ENCODE results near the gene PPARGC1A.

The PPARGC1A gene

GRCh38 chr4:23878246-23878891 is 11.5 kb downstream of the PPARGC1A start:
- no peak for DNase-seq

DNA sequence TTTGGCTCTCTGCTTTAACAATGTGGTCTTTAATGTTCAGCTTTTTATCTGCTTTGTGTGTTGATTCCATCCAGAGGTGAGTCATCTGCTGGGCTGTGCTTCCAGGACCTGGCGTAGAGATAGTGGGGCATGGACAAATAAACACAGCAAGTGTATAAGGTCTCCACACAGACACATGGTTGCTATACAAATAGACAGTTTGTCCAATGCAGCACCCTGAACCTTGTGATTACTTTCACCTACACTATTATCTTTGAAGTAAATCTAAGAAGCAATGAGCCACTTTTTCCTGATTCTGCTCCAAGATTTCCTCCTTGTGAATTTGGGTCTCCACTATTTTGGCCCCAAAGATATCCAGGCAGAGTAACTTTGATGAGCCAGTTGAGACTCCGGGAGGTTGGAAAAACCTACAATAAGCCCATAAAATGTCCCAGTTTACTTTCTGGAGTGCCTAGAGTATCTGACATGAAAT is 12.1 kb downstream of the PPARGC1A start:
- no peak for DNase-seq

GRCh38 chr4:23876418-23877089 is 13.3 kb downstream of the PPARGC1A start:
- DNase-seq, result no peak

- no peak for DNase-seq
These were observed 14.5 kb downstream of the PPARGC1A start for GRCh38 chr4:23875317-23875716.

- no peak for DNase-seq
These were observed 15.3 kb downstream of the PPARGC1A start for GRCh38 chr4:23874536-23874901.

- no peak for DNase-seq
These were observed 15.9 kb downstream of the PPARGC1A start for GRCh38 chr4:23873717-23874535.

GRCh38 chr4:23871426-23871825 is 18.4 kb downstream of the PPARGC1A start:
- no peak for DNase-seq

DNA sequence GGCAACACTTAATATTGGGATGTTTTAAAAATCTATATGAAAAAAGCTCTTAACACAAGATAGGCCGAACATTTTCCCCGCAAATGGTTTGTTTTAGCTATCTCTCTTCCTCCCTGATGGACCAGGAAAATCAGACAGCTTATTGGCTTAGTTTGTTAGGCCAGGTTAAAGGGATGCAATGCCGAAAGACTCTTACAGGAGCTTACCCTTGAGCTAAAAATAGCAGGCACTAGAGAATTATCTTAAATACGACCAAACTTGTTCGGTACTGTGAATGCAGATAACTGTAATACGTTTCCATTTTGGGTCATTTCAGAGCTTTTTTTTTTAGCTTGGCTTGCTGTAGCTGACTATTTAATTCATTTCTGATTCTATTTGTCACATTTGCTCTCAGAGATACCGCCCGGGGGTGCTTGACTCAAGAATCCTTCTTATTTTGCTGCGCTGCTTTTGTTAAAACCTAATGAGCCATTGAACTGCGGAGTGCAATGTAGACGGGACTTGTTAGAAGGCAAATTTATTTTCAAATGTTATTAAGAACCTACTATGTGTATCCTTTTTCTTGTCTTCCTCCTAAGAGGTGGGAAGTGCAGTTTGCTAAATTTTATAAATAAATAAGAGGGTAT is 23.3 kb downstream of the PPARGC1A start:
- no peak for DNase-seq

DNA sequence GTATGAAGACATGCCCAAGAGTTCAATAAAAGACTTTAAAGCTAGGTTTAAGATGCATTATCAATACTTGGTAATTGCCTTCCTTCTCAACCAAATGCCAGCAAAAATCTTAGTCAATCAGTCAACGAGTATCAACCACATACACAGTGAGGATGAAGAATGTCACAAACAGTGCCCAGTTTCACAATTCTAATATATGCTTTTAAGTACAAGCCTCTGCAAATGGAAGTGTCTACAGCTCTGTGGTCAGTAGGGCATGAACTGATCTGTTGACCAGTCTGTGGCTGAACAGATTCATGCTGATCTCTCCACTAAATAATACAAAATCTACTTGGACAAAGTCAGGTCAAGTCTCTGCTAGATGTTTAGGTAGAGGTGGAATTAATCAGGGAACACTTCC is 27.9 kb downstream of the PPARGC1A start:
- no peak for DNase-seq

DNA sequence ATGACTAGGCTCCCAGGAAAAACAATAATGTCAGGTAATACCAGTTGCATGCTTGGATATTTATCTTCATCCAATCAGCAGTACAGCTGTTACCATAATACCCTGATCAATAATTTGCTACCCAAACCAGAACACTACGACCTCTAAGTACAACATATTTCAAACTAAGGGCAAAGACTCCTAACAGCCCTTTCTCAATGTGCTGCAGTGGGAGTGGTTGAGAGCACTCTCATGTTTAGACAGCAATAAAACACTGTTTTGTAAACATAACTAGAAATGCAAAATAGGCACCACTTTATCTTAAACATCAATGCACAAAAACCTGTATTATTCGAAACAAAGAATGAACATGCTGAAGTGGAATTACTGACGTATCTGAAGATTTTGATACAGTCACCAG is 28.9 kb downstream of the PPARGC1A start:
- DNase-seq, result no peak

DNA sequence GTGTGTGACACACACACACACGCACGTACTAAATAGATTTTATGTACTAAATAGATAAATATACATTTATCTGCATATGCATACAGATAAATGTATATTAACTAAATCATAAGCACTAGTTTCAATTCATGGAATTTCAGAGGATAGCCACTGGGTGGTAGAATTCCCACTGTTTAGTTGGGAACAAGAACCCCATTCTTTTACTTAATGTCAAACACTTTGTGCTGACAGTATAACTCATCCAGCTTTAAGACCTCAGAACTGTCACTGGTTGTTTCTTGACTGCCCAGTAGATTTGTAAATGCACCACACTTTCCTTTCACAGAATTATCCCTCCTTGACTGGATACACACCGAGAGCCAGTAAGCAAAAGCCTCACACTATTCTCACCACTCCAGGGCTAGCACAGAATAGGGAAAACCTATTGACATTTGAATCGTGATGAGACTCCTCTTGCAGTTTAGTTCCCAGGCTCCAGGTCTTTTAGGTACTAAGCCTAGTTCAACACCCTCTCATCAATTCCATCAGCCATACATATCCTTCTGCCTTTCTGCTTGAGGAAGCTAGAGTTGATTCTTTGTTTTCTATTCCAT is 32.4 kb downstream of the PPARGC1A start:
- DNase-seq, result no peak

DNA sequence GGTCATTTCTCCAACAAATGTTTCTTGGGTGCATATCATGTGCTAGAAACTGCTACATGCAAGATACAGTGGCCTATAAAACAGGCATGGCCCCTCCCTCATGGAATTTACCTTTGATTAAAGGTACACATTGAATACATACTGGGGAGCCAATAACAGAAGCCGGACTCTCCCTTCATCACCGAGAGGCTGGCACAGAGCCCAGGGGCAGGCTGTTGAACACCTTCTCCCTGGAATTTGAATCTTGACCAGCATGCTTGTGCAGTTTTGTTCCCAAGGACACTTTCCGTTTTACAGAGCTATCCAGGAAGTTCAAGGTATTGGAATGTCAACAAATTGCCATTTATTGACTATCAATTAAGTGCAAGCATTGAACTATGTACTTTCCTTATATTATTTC is 33.2 kb downstream of the PPARGC1A start:
- no peak for DNase-seq

DNA sequence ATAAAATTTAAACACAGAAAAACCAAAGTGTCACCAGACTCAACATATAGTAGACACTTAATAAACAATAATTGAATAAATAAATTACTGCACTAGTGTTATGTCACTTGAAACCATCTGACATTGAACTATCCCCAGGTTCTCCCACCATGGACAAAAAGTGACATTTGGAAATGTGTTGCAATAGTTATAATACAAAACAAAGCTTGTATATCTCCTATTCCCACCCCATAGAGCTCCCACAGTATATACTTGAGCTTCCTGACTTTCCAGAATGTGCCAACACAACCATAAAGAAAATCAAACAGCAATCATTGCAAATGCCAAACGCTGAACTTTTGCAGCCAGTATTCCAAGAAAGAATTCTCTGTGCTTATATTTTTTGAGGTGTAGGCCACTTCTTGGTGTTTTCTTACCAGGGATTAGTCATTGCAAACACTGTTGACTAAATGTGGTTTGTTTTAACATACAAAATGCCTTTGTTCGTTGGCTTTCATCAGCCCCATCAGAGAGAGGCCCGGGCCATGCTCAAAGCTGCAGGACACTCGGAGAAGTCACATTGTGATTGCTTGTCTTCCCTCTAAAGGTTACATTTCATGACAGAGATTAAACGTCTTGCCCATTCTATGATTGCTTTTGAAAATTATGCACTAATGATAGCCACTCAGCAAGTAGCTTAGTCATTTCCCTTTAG is 33.8 kb downstream of the PPARGC1A start:
- DNase-seq, result no peak

- no peak for DNase-seq
These were observed 35.7 kb downstream of the PPARGC1A start for GRCh38 chr4:23853986-23854660.

DNA sequence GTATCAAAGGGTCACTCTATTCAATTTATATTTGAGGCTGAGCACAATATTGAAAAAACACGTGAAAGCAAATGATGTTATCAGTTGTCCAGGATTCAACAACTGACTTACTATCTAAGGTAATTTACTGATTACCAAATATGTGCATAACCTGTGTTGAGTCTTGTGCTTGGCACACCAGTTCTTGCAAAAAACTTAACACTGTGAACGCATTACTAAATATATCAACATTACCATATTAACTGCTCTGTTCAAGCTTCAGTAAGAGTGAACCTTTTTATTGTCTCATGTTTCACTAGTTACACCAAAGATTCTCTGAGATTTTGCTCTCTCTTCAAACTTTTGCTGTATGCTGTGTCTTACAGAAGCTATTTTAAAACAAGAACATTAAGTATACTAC is 38.4 kb downstream of the PPARGC1A start:
- DNase-seq, result no peak

GRCh38 chr4:23847158-23847557 is 42.7 kb downstream of the PPARGC1A start:
- no peak for DNase-seq

DNA sequence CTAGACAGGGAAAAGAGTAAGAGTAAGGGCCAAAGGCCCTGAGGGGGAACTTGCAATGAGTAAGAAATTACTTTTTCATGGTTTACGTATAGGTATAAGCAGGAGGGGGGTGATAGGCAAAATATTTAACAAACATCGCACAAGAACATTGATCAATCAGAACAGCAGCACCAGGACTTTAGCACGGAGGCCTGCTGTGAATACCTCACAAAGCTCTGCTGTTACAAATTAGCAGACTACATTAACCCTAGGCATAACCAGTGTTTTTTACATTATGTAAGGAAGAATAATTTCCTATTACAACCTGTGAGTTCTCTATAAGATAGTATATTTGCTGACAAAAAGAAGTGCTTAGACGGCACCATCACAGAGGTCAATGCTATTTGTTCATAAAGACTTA is 44.9 kb downstream of the PPARGC1A start:
- DNase-seq, result no peak

GRCh38 chr4:23839279-23839678 is 50.6 kb downstream of the PPARGC1A start:
- DNase-seq, result no peak

DNA sequence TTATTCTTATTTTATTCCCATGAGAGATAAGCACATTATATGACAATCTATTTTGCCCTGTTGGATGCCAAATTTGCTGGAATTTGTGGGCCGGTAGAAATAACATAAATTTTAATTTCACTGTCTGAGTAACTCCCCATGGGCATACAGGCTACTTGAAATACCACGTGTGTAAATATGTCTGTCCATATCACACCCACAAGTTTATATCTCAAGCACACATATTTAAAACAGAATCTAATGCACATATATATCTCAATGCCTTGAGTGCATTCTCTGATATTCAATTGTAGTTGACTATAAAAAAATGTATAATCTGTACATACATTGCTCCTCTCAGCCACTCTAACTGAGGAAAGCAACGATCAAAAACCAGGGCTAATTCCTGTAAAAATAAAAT is 51.2 kb downstream of the PPARGC1A start:
- DNase-seq, result no peak

DNA sequence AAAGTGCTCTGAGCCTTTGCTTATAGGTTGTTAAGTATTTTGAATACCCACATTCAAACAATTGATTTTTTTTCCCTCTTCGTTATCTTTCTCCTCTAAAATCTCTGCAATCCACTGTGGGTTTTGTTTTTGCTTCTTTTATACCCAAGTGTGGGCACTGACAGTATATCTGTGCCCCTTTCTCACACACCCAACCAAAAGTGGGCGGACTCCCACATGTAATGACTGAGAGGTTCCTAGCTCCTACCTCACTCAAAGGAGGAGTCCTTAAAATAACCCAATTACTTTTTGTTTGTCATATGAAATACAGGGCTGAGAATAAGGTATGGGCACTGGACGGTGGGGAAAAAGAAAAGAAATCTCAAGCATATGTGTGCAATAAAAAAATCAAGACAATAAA is 51.7 kb downstream of the PPARGC1A start:
- DNase-seq, result no peak

- no peak for DNase-seq
These were observed 52.5 kb downstream of the PPARGC1A start for GRCh38 chr4:23837371-23837770.

All from activated CD4-positive, alpha-beta T cell treated with anti-CD3 and anti-CD28 coated beads, Interleukin-2, Interleukin-6, amounts not matched to agents 100 ng/mL and 50 ng/mL, durations not matched to agents 16 hours and 8 hours (primary cell).